ENCODE results near the gene TNNI3.
"Not testable (repeated sequence)": the region's sequence is repeated elsewhere in the genome, so short reads cannot be mapped to it uniquely, and the experiment has no call there.

TNNI3 gene

DNA sequence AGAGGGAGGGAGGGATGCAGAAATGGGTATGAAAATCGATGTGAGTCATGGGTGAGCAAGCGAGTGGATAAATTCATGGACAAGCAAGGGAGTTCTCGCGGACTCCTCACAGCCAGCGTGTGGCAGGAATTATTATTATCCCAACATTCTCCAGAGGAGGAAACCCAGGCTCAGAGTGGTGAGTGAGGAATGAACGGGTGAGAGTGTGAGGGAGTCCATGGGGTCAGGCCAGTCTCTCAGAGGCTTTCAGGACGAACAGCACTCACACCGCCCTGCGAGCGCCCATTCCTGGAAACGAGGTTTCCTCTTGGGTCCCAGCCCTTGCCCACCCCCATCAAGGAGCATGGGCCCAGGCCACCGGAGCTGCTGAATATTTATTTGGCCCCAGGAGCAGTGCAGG is 15.2 kb upstream of the TNNI3 start:
- DNase-seq, result no peak

DNA sequence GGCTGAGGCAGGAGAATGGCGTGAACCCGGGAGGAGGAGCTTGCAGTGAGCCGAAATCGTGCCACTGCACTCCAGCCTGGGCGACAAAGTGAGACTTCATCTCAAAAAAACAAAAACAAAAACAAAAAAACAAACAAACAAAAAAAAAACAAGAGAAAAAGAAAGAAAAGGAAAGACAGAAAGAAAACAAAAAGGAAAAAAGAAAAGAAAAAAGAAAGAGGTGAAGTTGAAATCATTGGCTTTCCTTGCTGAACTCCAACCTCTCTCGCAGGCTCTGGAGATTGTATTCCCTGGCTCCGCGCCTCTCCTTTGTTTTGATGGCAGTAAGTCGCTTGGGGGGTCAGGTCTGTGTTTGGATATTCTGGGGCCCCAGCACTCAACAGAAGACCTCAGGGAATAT is 14.8 kb upstream of the TNNI3 start:
- DNase-seq, result not testable (repeated sequence)

DNA sequence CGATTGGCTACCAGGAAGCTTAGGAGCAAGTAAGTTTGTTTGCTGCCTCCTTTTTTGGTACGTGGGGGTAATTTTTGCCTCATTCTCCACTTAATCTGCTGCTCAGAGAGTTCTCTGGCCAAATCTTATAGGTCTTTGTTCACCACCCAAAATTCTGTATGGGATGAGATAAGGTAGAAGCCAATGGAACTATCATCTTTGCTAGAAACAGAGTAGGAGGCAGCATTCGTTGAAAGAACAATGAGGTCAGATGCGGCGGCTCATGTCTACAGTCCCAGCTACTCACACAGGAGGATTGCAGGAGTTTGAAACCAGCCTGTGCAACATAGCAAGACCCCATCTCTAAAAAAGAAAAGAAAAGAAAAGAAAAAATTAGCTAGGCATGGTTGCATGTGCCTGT is 13.9 kb upstream of the TNNI3 start:
- DNase-seq, result no peak

DNA sequence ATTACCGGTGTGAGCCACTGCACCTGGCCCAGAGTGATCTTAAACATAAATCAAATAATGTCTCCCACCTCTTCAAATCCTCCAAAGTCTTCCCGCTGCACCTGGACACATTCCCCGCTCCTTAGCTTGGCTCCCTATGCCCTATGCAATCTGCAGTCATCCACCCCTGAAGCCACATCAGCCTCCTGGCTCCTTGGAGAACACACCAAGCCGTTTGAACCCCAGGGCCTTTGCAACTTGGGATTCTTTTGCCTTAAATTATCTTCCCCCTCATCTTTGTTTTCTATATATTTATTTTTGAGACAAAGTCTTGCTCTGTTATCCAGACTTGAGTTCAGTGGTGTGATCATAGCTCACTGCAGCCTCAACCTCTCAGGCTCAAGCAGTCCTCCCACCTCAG is 11.6 kb upstream of the TNNI3 start:
- no peak for DNase-seq

DNA sequence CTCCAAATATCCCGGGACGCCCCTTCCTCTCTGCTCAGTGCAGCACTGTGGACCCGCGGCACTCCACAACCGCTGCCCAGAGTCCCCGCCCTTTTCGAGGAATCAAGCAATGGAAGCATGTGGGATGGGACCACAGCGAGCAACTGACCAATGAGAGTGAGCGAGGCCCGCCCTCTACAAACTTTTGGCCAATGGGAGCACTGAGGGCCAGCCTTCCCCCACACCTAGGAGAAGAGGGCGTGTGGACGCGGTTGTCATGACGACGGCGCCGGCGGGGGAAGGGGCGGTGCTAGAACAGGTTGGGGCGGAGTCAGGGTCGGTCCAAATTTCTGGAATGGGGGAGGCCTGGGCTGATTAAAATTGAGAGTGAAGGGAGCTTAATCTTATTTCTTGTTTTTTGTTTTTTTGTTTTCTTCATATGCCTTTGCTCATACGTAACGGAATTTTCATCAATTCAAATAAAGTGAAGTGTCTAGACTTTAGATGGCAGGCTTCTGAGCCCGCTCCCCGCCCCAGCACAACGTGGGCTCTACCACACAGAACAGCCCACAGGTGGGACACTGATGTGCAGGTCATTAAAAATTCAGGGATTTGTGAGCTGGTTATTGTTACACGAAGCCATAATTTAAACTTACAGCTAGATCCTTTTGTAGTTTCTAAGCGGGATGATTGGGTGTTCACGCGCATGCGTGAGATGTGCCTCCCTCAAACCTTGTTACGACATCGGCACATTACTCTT is 9.2 kb upstream of the TNNI3 start, which contains the start of gene DNAAF3:
TSS of gene DNAAF3 (minus strand) at position 84 of the 739 bp plus-strand sequence. CDS start 200 bp downstream, outside the sequence.
- DNase-seq, result peak; percentile 93 to 95

DNA sequence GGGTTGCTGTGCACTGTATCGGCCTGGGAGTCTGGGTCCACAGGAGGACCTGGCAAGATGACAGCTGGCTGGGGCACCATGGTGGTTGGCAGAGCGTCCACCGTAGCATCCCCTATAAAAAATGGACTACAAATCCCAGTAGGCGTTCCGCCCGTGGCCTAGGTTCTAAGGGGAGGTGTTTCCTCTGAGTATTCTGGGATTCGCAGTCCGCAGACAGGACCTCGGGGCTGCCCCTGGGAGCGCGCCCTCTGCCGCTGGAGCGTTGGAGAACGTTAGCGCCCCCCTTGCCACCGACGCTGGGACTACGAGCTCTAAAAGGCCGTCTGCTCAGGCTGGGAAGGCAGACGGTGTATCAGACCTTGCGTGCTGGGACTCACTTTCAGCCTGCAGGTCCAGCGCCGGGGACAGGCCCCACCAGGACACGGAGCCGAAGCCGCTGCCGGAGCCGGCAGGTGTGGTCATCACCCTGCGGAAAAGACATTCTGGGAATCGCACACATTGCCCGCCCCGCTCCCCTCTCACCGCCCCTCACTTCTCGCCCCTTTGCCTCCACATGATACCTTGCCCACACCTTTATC is 8.5 kb upstream of the TNNI3 start:
- peak; percentile 78 to 82 for DNase-seq

DNA sequence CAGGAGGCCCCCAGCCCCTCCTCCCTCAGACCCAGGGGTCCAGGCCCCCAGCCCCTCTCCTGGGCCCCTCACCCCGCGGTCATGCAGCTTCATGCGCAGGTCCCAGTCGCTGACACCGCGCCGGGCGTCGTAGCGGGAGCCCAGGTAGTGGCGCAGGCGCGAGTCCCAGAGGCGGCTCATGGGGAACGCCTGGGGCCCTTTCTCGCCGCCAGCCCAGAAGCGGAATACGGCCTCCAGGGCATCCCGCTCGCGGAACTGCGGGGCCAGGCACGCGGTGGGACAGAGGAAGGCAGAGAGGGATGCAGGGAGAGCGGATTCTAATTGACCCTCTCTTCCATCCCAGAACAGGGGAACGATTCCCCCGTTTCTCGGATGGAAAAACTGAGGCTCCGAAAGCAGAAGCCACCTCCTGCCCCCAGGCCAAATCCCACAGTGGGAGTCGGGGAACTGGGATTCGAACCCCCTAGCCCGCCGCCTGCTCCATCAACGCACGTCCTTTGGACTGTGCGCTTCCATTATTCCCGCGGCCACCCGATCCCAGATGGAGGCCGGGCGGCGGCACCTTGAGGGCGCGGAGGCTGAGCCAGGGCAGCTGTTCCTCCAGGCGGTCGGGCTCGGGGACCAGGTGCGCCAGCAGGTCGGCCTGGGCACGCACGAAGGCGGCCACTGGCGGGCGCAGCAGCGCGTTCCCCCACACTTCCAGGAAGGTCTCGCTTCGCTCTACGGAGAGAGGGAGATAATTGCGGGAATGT is 4.2 kb upstream of the TNNI3 start:
- DNase-seq, result no peak

DNA sequence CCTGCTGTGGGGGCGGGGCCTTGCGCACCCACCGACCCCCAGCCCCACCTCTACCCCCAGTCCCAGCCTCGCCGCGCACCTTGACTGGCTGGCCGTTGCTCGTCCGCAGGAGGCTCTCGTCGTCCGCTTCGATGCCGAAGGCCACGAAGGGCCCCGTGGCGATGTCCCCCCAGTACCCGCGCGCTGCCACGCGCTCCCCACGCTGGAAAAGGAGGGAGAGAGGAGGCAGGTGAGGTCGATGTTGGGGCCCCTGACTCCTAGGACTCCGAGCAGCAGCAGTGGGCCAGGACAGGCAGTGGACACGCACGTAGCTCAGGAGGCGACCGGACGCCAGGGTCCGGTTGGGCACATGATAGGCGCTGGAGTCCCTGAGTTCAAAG is 3.4 kb upstream of the TNNI3 start:
- no peak for DNase-seq

DNA sequence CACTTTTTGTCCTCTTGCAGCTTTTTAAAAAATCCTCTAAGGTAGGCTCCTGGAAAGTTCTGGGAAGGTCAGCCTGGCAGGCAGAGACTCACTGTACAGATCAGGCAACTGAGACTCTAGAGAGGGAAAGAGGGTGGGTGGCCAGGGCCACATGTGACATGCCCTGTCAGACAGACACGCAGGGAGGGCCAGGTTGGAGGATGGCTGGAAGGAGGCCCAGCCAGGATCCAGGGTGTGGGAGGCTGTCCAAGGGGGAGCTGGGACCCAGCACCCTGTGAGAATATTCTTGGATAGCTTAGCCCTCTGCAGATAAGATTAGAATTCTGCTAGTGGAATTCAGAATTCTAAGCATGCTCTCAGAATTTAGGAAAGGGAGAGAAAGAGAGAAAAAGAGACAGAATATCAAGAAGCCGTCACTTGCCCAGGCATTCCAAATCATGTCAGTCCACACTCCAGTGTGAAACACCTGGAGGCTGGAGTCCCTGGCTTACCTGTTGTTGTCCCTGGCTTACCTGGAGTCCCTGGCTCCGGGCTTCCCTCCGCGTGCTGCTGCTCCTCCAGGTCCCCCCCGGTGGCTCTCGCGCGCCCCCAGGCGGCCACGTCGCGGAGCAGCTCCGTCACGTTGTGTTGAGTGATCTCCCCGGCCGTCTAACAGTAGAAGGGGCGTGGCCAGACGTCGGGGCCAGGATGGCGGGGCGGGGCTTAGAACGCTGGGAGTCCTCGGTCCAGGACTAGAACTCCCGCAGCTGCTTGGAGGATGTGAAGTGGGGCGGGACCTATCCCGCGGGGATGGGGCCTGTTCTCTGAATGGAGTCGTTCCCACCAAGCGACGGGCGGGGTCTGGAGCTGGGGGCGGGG is 2.8 kb upstream of the TNNI3 start:
- peak; percentile 82 to 87 for DNase-seq

DNA sequence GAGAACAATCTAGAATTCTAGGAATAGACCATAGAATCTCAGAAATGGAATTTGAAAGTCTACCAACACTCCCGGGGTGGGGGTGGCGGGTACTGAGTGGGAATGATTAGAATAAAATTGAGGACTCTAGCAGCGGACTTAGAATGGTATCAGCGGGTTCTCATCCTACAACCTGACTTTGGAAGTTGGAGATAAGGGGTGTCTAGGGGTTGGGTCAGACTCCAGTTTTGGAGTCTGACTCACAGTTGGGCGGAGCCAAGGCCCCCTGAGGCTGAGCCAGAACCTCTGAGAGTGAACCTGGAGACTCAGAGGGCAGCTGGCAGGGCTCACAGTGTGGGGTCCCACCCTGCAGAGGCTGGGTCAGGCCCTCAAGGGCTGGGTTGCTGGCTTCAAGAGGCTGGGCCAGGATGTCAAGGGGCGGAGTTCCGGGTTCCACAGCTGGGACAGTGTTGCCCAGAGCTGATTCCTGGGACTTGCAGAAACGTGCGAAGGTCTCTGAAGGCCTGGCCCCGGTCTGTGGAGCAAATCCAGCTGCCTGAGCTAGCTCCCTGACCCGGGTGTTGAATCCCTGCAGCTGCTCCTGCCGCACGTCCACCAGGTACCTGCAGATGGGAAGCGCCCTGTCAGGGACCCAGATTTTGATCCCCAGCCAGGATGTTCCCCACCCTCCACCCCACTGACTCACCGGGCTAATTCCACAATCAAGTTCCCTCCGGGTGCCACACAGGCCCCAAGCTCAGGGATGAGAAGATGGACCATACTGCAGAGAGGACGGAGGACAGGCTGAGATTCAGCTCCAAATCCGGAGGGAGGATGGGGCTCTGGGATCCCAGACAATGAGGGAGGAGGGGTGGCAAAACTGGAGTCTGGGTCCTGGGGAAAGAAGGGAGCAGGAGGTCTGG is 1.6 kb upstream of the TNNI3 start:
- DNase-seq, result no peak

DNA sequence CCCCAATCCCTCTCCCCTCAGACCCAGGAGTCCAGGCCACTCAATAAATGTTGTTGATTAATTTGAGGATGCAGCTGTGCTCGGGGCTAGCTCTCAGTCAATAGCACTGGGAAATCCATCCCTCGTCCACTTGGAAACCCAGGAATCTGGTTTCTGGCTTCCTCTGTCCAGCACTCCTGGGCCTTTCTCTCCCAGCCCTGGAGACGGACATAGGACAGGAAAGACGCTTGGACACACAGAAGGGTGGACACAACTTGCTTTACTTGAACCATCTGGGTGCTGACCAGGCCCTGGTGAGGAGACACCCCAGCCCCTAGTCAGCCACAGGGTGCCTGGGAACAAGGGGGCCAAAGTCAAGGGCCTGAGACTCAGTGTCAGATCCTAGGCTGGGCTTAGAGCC is 891 bp upstream of the TNNI3 start:
- no peak for DNase-seq

DNA sequence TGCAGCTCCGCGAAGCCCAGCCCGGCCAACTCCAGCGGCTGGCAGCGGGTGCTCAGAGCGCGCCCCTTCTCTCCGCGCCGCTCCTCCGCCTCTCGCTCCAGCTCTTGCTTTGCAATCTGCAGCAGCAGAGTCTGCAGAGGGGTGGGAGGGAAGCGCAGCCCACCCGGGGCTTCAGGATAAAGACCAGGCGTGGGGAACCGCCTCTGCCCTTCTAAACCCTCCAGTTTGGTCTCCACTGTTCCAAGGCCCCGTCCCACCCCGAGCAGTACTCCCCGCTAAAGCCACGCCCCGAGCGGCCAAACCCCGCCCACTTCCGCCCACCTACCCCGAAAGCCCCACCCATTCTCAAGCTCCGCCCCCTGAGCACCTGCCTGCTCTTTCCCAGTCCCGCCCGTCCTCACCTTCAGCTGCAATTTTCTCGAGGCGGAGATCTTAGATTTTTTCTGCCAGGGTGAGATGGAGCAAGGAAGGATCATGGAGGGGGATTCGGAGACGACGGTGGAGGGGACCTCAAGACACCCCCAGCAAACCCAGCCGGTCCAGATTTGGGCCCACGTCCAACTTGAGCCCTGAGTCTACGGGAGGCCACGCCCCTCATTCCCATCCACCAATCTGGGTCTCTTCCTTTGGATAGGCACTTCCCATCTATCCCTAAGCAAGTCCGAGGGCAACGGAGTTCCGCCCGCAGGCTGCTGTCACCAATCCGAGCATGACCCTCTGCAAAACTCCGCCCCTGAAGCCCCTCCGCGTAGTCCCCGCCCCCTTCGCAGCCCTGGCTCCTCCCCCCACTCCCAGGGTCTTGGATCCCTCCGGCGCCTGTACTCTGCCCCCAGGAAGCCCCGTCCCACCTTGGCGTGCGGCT is 1.1 kb downstream of the TNNI3 start:
- no peak for DNase-seq

DNA sequence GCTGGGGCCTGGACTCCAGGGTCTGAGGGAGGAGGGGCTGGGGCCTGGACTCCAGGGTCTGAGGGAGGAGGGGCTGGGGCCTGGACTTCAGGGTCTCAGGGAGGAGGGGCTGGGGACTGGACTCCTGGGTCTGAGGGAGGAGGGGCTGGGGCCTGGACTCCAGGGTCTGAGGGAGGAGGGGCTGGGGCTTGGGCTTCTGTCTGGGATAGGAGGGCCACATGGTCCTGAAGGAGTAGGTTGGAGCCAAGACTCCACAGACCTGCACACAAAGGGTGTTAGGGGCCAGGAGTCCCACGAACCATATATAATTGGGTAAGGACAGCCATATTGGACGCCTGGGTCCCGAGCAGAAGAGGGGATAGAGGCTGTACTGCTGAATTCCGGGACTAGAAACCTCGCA is 1.7 kb downstream of the TNNI3 start:
- not testable (repeated sequence) for DNase-seq

DNA sequence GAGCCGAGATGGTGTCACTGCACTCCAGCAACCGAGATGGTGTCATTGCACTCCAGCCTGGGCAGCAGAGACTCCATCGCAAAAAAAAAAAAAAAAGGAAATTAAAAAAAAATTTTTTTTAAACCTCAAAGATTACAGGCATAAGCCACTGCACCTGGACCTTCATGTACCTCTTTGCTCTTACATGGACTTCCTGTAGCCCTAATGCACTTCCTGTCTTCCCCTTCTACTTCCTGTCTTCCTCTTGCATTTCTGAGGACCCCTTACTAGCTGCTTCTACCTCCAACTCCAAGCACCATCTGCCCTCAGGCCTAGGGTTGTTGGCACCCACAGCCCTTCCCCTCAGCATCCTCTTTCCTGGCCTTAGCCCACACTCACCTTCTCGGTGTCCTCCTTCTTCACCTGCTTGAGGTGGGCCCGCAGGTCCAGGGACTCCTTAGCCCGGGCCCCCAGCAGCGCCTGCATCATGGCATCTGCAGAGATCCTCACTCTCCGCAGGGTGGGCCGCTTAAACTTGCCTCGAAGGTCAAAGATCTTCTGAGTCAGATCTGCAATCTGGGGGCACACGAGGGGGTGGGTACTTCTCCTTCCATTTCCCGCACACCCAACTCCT is 3.8 kb downstream of the TNNI3 start:
- no peak for DNase-seq

DNA sequence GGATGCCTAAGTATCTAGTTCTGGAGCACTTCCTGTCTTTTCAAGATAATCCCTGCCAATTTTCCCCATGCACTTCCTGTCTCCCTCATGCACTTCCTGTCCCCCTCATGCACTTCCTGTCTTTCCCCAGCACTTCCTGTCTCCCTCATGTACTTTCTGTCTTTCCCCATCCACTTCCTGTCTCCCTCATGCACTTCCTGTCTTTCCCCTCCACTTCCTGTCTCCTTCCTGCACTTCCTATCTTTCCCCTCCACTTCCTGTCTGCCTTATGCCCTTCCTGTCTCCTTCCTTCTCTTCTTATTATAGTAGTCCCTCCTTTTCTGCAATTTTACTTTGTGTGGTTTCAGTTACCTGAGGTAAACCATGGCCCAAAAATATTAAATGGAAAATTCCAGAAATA is 5.5 kb downstream of the TNNI3 start:
- DNase-seq, result no peak

DNA sequence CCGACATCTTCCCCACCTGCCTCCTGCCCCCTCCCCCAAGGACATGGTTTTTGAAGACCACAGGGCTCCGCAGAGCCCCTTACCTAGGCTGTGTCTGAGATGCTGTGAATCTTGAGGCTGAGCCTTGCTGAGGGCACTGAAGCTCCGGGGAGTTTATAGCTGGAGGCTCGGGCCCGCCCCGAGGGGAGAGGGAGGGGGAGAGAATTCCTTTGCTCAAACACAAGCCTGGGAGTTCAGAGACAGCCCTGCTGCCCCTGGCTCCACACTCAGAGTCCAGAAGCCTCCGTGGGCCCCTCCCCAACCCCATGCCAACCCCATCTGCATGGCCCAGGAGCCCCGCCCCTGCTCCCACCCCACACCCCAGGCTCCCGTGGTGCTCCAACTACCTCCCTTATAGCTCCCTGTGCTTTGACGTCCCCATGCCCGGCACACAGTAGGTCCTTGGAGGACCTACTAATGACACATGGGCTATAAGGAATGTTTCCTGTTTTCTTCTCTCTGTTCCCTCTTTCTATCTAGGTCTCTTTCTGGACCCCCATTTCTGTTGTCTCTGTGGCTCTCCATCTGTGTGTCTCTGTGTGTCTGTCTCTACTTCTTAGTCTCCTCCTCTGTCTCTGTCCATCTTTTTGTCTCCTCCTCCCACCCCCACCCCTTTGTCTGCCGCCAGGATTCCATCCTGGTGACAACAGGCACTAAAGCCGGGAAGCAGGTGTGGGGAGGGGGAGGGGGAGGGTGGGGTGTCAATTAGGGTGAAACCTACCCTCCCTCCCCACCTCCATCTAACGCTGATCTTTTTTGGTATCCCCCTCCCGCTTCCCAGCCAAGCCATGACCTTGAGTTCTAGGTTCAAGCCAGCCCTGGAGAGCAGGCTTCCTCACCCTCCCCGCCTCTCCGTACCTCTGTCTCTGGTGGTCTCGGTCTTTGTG is 8.2 kb downstream of the TNNI3 start, which contains the start of gene TNNT1:
TSS of gene TNNT1 (minus strand) at position 129 of the 926 bp plus-strand sequence. CDS start 2,049 bp downstream, outside the sequence.
- no peak for DNase-seq

DNA sequence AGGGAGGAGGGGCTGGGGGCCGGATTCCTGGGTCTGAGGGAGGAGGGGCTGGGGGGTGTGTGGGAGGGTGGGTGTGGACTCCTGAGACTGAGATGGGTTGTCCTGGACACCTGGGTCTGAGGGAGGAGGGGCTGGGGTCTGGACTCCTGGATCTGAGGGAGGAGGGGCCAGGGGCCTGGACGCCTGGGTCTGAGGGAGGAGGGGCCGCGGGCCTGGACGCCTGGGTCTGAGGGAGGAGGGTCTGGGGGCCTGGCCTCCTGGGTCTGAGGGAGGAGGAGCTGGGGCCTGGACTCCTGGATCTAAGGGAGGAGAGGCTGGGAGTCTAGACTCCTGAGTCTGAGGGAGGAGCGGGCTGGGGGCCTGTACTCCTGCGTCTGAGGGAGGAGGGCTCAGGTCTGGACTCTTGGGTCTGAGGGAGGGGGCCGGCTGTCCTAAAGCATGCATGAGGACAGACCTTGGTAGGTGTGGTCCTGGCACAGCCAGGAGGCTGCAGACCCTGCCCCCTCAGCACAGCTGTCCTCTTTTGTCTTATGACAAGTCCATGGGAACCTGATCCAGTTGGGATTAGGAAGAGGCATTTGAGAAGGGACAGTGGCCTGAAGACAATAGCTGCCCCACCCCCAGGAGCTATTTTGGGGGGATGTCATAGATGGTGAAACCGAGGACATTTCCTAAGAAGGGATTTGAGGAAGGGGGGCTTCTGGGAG is 9.8 kb downstream of the TNNI3 start:
- no peak for DNase-seq

DNA sequence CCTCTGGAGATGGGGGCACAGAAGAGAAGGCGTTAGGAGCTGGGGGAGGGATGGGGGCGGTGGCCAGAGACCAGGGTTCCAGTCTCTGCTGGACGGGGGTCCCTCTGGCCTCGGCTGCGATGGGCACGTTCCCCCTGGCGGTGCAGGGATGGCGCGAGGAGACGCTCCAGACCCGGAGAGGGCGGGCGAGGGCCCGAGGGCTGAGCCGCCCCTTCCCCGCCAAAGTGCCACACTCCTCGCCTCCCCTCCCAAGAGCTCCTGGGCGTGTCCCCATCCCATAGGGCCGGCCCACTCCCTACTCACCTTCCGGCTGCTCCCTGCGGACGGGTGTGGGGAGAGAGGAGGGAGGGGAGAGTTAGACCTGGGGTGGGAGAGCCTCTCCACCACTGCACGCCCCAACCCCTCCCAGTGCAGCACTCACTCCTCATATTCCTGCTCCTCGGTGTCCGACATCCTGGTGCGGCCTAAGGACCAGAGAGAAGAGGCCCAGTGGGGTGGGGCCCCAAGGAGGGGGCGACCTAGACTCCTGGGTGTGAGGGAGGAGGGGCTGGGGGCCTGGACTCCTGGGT is 10.7 kb downstream of the TNNI3 start:
- DNase-seq, result no peak

Measured in AML-193 (cell line).